Fibroblast of skin of left biceps (primary cell): ENCODE results near the gene TUBA4B.

Source experiments
- DNase-seq, 2 experiments: peaks; one replicate each; pipeline ENCODE4 v3.0.0-alpha.2; 2013; ENCODE audit warnings: low read depth in 2 of 2

Gene TUBA4B

DNA sequence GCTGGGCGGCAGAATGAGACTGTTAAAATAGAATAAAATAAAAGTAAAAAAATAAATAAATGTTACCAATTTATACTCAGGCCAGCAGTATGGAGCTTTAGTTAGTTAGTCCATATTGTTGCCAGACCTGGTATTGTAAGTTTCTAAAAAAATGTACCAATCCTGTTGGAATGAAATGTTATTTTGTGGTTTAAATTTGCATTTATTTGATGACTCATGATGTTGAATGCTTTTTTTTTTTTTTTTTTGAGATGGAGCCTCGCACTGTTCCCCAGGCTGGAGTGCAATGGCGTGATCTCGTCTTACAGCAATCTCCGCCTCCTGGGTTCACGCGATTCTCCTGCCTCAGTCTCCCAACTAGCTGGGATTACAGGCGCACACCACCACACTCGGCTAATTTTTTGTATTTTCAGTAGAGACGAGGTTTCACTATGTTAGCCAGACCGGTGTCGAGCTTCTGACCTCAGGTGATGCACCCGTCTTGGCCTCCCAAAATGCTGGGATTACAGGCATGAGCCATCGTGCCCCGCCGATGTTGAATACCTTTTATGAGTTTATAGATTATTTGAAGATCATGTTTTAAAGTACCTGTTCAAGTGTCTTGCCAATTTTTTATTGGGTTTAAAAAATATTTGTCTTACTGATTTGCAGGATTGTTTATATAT, 61.9 kb downstream of the TUBA4B start:
- DNase-seq: no peak
